HG02798 (cell line): Measurements from ENCODE around the gene SIGLEC6.

Experiments
- ATAC-seq: cut with Tn5 transposase; IDR thresholded peaks from one replicate; pipeline ENCODE4 v1.9.1; 2021; ENCODE audit warnings: mild to moderate bottlenecking; ENCODE audit not compliant: unreplicated experiment, poor library complexity

Gene SIGLEC6

GRCh38 chr19:51479531-51480331 lies 51.7 kb downstream of the SIGLEC6 start:
- no peak for ATAC-seq

GRCh38 chr19:51478381-51479234 lies 52.9 kb downstream of the SIGLEC6 start, which contains the start of gene CEACAM18:
CEACAM18 (plus strand) TSS chr19:51478539.
- ATAC-seq = no peak

- no peak for ATAC-seq
Measured at GRCh38 chr19:51477344-51477743, 54.1 kb downstream of the SIGLEC6 start.

- ATAC-seq = no peak
Measured at GRCh38 chr19:51476164-51476563, 55.3 kb downstream of the SIGLEC6 start.

GRCh38 chr19:51473009-51473707 lies 58.3 kb downstream of the SIGLEC6 start:
- no peak for ATAC-seq

GRCh38 chr19:51472607-51473006 lies 58.9 kb downstream of the SIGLEC6 start:
- ATAC-seq = no peak

- ATAC-seq = no peak
Measured at GRCh38 chr19:51471527-51471926, 59.9 kb downstream of the SIGLEC6 start.

GRCh38 chr19:51470966-51471365 lies 60.5 kb downstream of the SIGLEC6 start:
- no peak for ATAC-seq

- ATAC-seq = no peak
Measured at GRCh38 chr19:51469629-51470028, 61.8 kb downstream of the SIGLEC6 start.

GRCh38 chr19:51469162-51469561 lies 62.3 kb downstream of the SIGLEC6 start:
- ATAC-seq = no peak

GRCh38 chr19:51468545-51468920 lies 62.9 kb downstream of the SIGLEC6 start:
- no peak for ATAC-seq

DNA sequence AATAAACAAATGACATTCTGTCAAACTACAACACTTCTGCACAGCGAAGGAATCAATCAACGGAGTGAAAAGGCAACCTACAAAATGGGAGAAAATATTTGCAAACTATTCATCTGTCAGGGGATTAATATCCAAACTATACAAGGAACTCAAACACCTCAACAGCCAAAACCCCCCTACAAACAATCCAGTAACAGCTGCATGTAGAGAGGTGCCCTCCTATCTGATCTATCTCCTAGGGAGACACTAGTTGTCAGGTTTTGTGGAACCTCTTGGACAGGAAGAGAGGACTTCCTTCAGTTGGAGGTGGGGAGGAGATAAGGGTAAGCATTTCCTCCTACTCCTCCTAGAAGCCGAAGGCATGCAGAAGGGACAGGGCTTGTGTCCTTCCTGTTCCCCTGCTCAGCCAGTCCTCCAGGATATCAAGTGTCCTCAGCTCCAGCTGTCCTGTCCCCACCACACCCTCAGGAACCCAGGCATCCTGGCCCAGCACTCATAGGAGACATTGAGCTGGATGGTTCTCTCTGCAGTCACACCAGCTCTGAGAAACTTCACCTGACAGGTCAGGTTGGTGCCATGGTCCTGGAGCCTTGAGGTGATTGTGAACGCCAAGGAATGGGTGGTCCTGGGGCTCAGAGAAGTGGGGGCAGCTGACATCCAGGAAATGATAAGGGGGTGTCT lies 63.5 kb downstream of the SIGLEC6 start:
- ATAC-seq = no peak
